8988T (cell line): ENCODE data around the gene SVEP1.
"Not testable (repeated sequence)": the region's sequence is repeated elsewhere in the genome, so short reads cannot be mapped to it uniquely, and the experiment has no call there.

Experiments
- DNase-seq: peaks from one replicate; pipeline ENCODE4 v3.0.0; 2011

The SVEP1 gene

GRCh38 chr9:110575945-110576344, 3.6 kb downstream of the SVEP1 start:
- no peak for DNase-seq

GRCh38 chr9:110575169-110575568, 4.4 kb downstream of the SVEP1 start:
- no peak for DNase-seq

GRCh38 chr9:110573305-110573704, 6.2 kb downstream of the SVEP1 start:
- no peak for DNase-seq

GRCh38 chr9:110571801-110572483, 7.6 kb downstream of the SVEP1 start:
- no peak for DNase-seq

GRCh38 chr9:110566156-110566555, 13.4 kb downstream of the SVEP1 start:
- DNase-seq, result no peak

GRCh38 chr9:110561826-110562225, 17.7 kb downstream of the SVEP1 start:
- DNase-seq, result no peak

- DNase-seq, result no peak
Observed at GRCh38 chr9:110559869-110560268, 19.7 kb downstream of the SVEP1 start.

- no peak for DNase-seq
Observed at GRCh38 chr9:110555551-110556331, 23.8 kb downstream of the SVEP1 start.

GRCh38 chr9:110546411-110546871, 33.1 kb downstream of the SVEP1 start:
- no peak for DNase-seq

GRCh38 chr9:110545705-110546104, 33.8 kb downstream of the SVEP1 start:
- no peak for DNase-seq

- no peak for DNase-seq
Observed at GRCh38 chr9:110543631-110544051, 35.9 kb downstream of the SVEP1 start.

GRCh38 chr9:110541950-110542349, 37.6 kb downstream of the SVEP1 start:
- DNase-seq, result no peak

GRCh38 chr9:110538647-110539041, 40.9 kb downstream of the SVEP1 start:
- DNase-seq, result no peak

- DNase-seq, result no peak
Observed at GRCh38 chr9:110537841-110538646, 41.5 kb downstream of the SVEP1 start.

GRCh38 chr9:110536822-110537221, 42.7 kb downstream of the SVEP1 start:
- DNase-seq, result no peak

- not testable (repeated sequence) for DNase-seq
Observed at GRCh38 chr9:110534162-110534561, 45.4 kb downstream of the SVEP1 start.

GRCh38 chr9:110532908-110533665, 46.5 kb downstream of the SVEP1 start:
- DNase-seq, result no peak

- DNase-seq, result no peak
Observed at GRCh38 chr9:110531776-110532175, 47.8 kb downstream of the SVEP1 start.

GRCh38 chr9:110531241-110531640, 48.3 kb downstream of the SVEP1 start:
- not testable (repeated sequence) for DNase-seq

- DNase-seq, result no peak
Observed at GRCh38 chr9:110528645-110529044, 50.9 kb downstream of the SVEP1 start.

- no peak for DNase-seq
Observed at GRCh38 chr9:110526426-110526825, 53.1 kb downstream of the SVEP1 start.

GRCh38 chr9:110521206-110521605, 58.3 kb downstream of the SVEP1 start:
- no peak for DNase-seq
